Esophagus (tissue), 2 donors: ENCODE measurements around the gene CDC42BPA. TPM values are rescaled to one million over a fixed set of nuclear protein-coding genes. Genes with fewer than 3 reads are reported as not detected.
"Not testable (repeated sequence)": the region's sequence is repeated elsewhere in the genome, so short reads cannot be mapped to it uniquely, and the experiment has no call there.

Experiments used
- H3K27ac ChIP-seq, 2 donors: one replicate each; pipeline ENCODE4 v1.5.1; 2013; ENCODE audit warnings: low read depth in 2 of 2, mild to moderate bottlenecking in 2 of 2, inconsistent platforms in 1 of 2, low read length in 1 of 2, moderate library complexity in 1 of 2
- H3K27me3 ChIP-seq, 2 donors: one replicate each; pipeline ENCODE4 v1.6.1; 2013; ENCODE audit warnings: low read length in 2 of 2, control low read depth in 1 of 2, mild to moderate bottlenecking in 1 of 2; ENCODE audit not compliant: insufficient read depth in 2 of 2, control insufficient read depth in 1 of 2
- H3K36me3 ChIP-seq, 2 donors: one replicate each; pipeline ENCODE4 v1.6.1; 2013; ENCODE audit warnings: low read length in 1 of 2; ENCODE audit not compliant: control insufficient read depth in 2 of 2, insufficient read depth in 2 of 2
- H3K4me1 ChIP-seq, 2 donors: one replicate each; pipeline ENCODE4 v1.6.1; 2013; ENCODE audit warnings: low read length in 1 of 2; ENCODE audit not compliant: control insufficient read depth in 2 of 2, insufficient read depth in 2 of 2
- H3K4me3 ChIP-seq, 2 donors: one replicate each; pipeline ENCODE4 v1.5.1; 2013; ENCODE audit warnings: low read length in 2 of 2, mild to moderate bottlenecking in 2 of 2, low read depth in 1 of 2, moderate library complexity in 1 of 2
- H3K9me3 ChIP-seq, 2 donors: one replicate each; pipeline ENCODE4 v1.6.1; 2013; ENCODE audit warnings: mild to moderate bottlenecking in 2 of 2, low read depth in 1 of 2, low read length in 1 of 2, moderate library complexity in 1 of 2; ENCODE audit not compliant: control insufficient read depth in 2 of 2, insufficient read depth in 1 of 2
- WGBS, 2 donors: extraction: QIAGEN DNeasy Blood & Tissue Kit; methylation state at CpG; one replicate each; pipeline ENCODE4 v1.1.7; 2013; 5-methylcytosine and 5-hydroxymethylcytosine counted together
- polyA plus RNA-seq, 2 donors: library from polyadenylated mRNA; stranded (reverse); fragments of 200-250 nt; gene quantifications; one replicate each; pipeline ENCODE4 v1.2.3, GENCODE V29; 2013
- donor health status: healthy with polysubstance abuse.
- donor health status: Bipolar disorder and iron deficiency.

The CDC42BPA gene
- polyA plus RNA-seq, 2 donors = 2.5 to 3.6 TPM

DNA sequence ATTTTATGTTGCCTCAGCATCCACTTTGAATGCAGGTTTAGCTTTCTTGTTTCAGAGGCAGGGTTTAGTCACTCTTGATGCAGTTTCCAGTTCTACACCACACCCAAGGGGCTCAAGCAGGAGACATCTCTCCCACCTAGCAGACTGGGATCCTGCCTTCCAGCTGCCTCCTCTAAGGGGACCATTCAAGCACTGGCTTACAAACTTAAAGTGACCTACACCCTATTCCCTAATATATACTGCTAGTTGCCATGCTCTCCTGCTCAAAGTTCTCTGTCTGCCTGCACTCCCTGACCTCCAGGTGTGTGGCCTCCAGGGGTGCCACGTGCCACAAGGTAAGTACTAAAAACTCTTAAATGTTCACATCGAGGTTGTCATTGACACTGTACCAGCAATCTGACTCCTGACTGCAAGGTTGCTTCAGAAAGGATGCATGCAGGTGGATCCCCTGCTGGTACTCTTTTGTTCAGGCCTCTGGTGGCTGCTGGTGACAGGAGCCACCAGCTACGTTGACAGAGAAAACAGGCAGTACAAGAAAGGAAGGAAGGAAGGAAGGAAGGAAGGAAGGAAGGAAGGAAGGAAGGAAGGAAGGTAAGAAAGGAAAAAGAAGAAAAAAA lies 192.3 kb downstream of the CDC42BPA start:
- H3K27ac ChIP-seq = no peak overlapping the region
- no peaks in the 10 kb centered on the region for H3K9me3 ChIP-seq
- 64 to 71% methylated on average over 3 of the region's 3 CpGs for WGBS, 2 donors
- no peaks in the 10 kb centered on the region for H3K4me1 ChIP-seq
- no peaks in the 10 kb centered on the region for H3K27me3 ChIP-seq
- H3K36me3 ChIP-seq = no peaks in the 10 kb centered on the region
- no peak overlapping the region for H3K4me3 ChIP-seq

DNA sequence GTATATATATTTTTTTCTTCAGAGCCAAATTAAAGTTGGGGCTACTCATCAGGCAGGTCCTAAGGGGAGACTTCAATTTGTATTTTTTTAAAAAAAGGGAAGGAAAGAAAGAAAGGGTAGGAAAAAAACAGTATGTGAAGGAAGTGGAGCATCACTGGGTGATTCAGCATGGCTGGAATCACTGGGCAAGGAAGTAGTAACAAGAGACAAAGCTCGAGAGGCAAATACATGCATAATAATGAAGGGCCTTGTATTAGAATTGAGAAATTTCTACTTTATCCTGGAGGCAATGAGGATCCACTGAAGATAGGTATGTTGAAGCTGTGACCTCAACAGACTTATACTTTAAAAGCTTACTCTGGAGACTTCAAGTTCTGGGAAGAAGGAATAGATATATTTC lies 193.8 kb downstream of the CDC42BPA start:
- H3K27me3 ChIP-seq = no peaks in the 10 kb centered on the region
- 76% methylated on average over 1 of the region's 1 CpG for WGBS, 2 donors

DNA sequence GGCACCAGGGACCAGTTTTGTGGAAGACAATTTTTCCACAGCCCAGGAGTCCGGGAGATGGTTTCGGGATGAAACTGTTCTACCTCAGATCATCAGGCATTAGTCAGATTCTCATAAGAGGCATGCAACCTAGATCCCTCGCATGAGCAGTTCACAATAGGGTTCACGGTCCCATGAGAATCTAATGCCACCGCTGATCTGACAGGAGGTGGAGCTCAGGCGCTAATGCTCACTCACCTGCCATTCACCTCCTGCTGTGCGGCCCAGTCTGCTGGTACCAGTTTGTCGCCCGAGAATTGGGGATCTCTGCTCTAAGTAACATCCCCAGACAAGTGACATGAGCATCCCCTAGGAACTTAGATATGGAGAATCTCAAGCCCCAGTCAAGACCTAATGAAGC lies 197.5 kb downstream of the CDC42BPA start:
- no peaks in the 10 kb centered on the region for H3K36me3 ChIP-seq
- WGBS, 2 donors = 76 to 85% methylated on average over 9 of the region's 9 CpGs

More for the DNA sequence above, 193.8 kb downstream of the CDC42BPA start:
- Histone ChIP-seq H3K27ac (no peak overlapping the region), H3K9me3 (no peaks in the 10 kb centered on the region), H3K4me1 (no peaks in the 10 kb centered on the region), H3K36me3 (no peaks in the 10 kb centered on the region), H3K4me3 (no peak overlapping the region)

GRCh38 chr1:227112538-227112937 lies 205.8 kb downstream of the CDC42BPA start:
- Histone ChIP-seq H3K27ac (no peak overlapping the region), H3K4me3 (no peak overlapping the region), H3K36me3 (no peaks in the 10 kb centered on the region), H3K4me1 (no peaks in the 10 kb centered on the region), H3K9me3 (no peaks in the 10 kb centered on the region), H3K27me3 (no peaks in the 10 kb centered on the region)
- 96 to 99% methylated on average over 6 of the region's 6 CpGs for WGBS, 2 donors

More for the DNA sequence above, 197.5 kb downstream of the CDC42BPA start:
- H3K4me1 ChIP-seq = no peaks in the 10 kb centered on the region
- no peaks in the 10 kb centered on the region for H3K27me3 ChIP-seq
- no peak overlapping the region for H3K27ac ChIP-seq
- H3K9me3 ChIP-seq = no peaks in the 10 kb centered on the region
- no peak overlapping the region for H3K4me3 ChIP-seq

- no peak overlapping the region for H3K27ac ChIP-seq
- WGBS, 2 donors = 92 to 93% methylated on average over 2 of the region's 2 CpGs
- H3K27me3 ChIP-seq = no peaks in the 10 kb centered on the region
- no peaks in the 10 kb centered on the region for H3K4me1 ChIP-seq
- no peaks in the 10 kb centered on the region for H3K36me3 ChIP-seq
- no peak overlapping the region for H3K4me3 ChIP-seq
- no peaks in the 10 kb centered on the region for H3K9me3 ChIP-seq
These were observed 206.5 kb downstream of the CDC42BPA start for GRCh38 chr1:227111782-227112181.

DNA sequence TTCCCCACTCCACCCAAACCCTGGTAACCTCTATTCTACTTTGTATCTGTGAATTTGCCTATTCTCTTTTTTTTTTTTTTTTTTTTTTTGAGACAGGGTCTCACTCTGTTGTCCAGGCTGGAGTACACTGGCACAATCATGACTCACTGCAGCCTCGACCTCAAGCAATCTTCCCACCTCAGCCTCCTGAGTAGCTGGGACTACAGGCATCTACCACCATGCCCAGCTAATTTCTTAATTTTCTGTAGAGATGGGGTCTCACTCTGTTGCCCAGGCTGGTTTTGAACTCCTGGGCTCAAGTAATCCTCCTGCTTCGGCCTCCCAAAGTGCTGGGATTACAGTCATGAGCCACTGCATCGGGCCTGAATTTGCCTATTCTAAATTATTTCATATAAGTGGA lies 213.0 kb downstream of the CDC42BPA start:
- not testable (repeated sequence) for H3K27ac ChIP-seq, H3K4me3 ChIP-seq, H3K27me3 ChIP-seq, H3K4me1 ChIP-seq, H3K36me3 ChIP-seq, H3K9me3 ChIP-seq
- 88 to 90% methylated on average over 3 of the region's 3 CpGs for WGBS, 2 donors

DNA sequence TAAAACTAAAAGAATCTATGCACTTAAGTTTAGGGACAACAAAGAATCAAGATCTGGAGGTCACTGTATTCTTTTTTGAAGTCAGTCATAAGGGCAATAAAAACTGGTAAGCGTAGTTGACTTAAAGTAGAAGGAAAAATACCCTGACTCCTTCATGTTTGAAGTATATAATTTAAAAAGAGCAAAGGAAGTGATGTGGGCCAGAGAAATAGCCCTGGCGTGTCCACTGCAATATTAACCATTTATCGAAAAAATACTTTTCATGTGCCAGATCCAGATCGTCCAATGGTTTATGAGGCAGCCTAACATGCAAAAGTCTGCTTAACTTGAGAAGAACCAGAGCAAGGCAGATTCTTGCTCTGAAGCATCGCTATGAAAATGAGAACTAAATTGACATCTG lies 216.2 kb downstream of the CDC42BPA start:
- Histone ChIP-seq H3K4me1 (no peaks in the 10 kb centered on the region), H3K36me3 (peaks cover 0 to 3% of the 10 kb centered on the region in 2 donors), H3K27me3 (no peaks in the 10 kb centered on the region), H3K9me3 (no peaks in the 10 kb centered on the region), H3K4me3 (no peak overlapping the region), H3K27ac (no peak overlapping the region)
- 86 to 94% methylated on average over 5 of the region's 5 CpGs for WGBS, 2 donors

DNA sequence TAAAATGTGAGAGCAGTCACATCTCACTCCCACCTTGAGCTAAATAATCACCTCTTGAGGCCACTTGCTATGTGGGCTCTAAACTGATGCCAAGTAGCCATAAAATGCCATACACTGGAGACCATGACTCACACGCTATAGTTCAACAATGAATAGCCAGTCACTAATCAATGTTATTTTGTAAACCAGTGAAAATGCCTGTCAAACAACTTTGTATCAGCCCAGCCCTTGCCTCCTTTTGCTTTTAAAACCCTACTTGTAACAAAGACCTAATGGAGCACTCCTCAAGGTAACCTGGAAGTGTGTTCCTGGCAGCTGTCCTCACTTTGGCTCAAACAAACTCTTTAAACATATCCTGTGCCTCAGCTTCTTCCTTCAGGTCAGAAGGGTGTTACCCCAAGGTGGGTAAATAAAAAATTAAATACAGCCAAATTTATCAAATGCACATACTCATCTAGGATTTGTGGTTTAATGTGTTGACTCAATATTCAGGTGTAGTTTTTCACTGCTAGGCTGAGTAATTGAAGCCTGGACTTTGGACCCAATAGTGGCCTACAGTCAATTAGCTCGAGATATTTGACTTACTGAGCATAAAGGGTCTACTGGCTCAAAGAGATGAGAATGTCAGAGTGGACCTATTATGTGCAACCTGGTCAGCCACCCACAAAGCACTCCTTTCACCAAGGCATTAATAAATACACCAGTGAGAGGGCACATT lies 223.9 kb downstream of the CDC42BPA start:
- H3K27ac ChIP-seq = no peak overlapping the region
- no peaks in the 10 kb centered on the region for H3K4me1 ChIP-seq
- 59 to 60% methylated on average over 2 of the region's 2 CpGs for WGBS, 2 donors

GRCh38 chr1:227093309-227093708 lies 225.0 kb downstream of the CDC42BPA start:
- Histone ChIP-seq H3K9me3 (no peaks in the 10 kb centered on the region), H3K4me1 (no peaks in the 10 kb centered on the region), H3K4me3 (no peak overlapping the region), H3K27ac (no peak overlapping the region), H3K36me3 (no peaks in the 10 kb centered on the region), H3K27me3 (no peaks in the 10 kb centered on the region)
- 98 to 100% methylated on average over 1 of the region's 1 CpG for WGBS, 2 donors

More for the DNA sequence above, 223.9 kb downstream of the CDC42BPA start:
- no peaks in the 10 kb centered on the region for H3K9me3 ChIP-seq
- H3K4me3 ChIP-seq = no peak overlapping the region
- H3K36me3 ChIP-seq = no peaks in the 10 kb centered on the region
- no peaks in the 10 kb centered on the region for H3K27me3 ChIP-seq

- no peaks in the 10 kb centered on the region for H3K4me1 ChIP-seq
- 78 to 86% methylated on average over 1 of the region's 1 CpG for WGBS, 2 donors
- H3K9me3 ChIP-seq = no peaks in the 10 kb centered on the region
- no peaks in the 10 kb centered on the region for H3K36me3 ChIP-seq
- H3K27me3 ChIP-seq = no peaks in the 10 kb centered on the region
- H3K4me3 ChIP-seq = no peak overlapping the region
- H3K27ac ChIP-seq = no peak overlapping the region
These were observed 226.2 kb downstream of the CDC42BPA start for GRCh38 chr1:227092069-227092468.
